ENCODE measurements around the gene PLPPR3. TPM values are rescaled to one million over a fixed set of nuclear protein-coding genes. Genes with fewer than 3 reads are reported as not detected.

Gene PLPPR3
- total RNA-seq, 1 experiment from 2014 or later: 0.81 TPM

GRCh38 chr19:845707-846521 is 24.2 kb upstream of the PLPPR3 start:
- no TSS peak for BruUV-seq (replicated peaks)
- H3F3A ChIP-seq (ENCODE audit: insufficient read depth, low read depth): peaks cover 22% of the 10 kb centered on the region; the same call in 1 of the 2 replicates
- POLR2A ChIA-PET (ENCODE audit: unreplicated experiment): no interaction called here

GRCh38 chr19:844546-844971 is 22.8 kb upstream of the PLPPR3 start:
- peak; percentile 55; the same call in 1 of the 2 replicates for TF ChIP-seq EZH2 (IDR thresholded peaks at IDR 0.05; ENCODE audit: low read depth)
- TF ChIP-seq CTCF (conservative IDR thresholded peaks at IDR 0.05): no peak
- H3K4me1 ChIP-seq (replicated peaks; ENCODE audit: insufficient read depth): no peaks in the 10 kb centered on the region; the same call in 1 of the 2 replicates
- no peak for DNase-seq
- H3K9me3 ChIP-seq (ENCODE audit: insufficient read depth, low read depth): no peaks in the 10 kb centered on the region
- no peak overlapping the region for H3K27ac ChIP-seq
- intact Hi-C loops (cut with micrococcal nuclease; ENCODE audit: unreplicated experiment): no loop called here
- CTCF ChIA-PET: interaction anchor here (0.6 kb wide), 1 partner anchor 20 kb away, joined by 8 read pairs; no protein-coding TSS in a partner anchor
- H3K27me3 ChIP-seq (ENCODE audit: insufficient read depth, low read depth): peaks cover 57% of the 10 kb centered on the region
- H4K20me1 ChIP-seq (ENCODE audit: insufficient read depth): no peaks in the 10 kb centered on the region
- no peak overlapping the region for H2AFZ ChIP-seq
- no peaks in the 10 kb centered on the region for H3K79me2 ChIP-seq (ENCODE audit: low read depth)
- peak overlapping the region; percentile 51 for H3K4me2 ChIP-seq
- no peaks in the 10 kb centered on the region for H3K36me3 ChIP-seq (ENCODE audit: low read depth)
- H3K4me3 ChIP-seq: no peak overlapping the region; the same call in 1 of the 2 replicates
- H3K9me2 ChIP-seq (ENCODE audit: insufficient read depth): no peaks in the 10 kb centered on the region
- POLR2A ChIA-PET (ENCODE audit: unreplicated experiment): no interaction called here
- peaks cover 10% of the 10 kb centered on the region; the same call in 1 of the 2 replicates for H3F3A ChIP-seq (ENCODE audit: insufficient read depth, low read depth)
- no TSS peak for BruUV-seq (replicated peaks)

More at GRCh38 chr19:845707-846521, 24.2 kb upstream of the PLPPR3 start:
- H3K9me3 ChIP-seq (ENCODE audit: insufficient read depth, low read depth): no peaks in the 10 kb centered on the region
- H2AFZ ChIP-seq: no peak overlapping the region
- H3K4me2 ChIP-seq: no peak overlapping the region
- H3K36me3 ChIP-seq (ENCODE audit: low read depth): no peaks in the 10 kb centered on the region
- no peaks in the 10 kb centered on the region for H3K79me2 ChIP-seq (ENCODE audit: low read depth)
- H3K27me3 ChIP-seq (ENCODE audit: insufficient read depth, low read depth): peaks cover 57% of the 10 kb centered on the region
- H3K9me2 ChIP-seq (ENCODE audit: insufficient read depth): no peaks in the 10 kb centered on the region
- intact Hi-C loops (cut with micrococcal nuclease; ENCODE audit: unreplicated experiment): no loop called here
- H3K4me1 ChIP-seq (replicated peaks; ENCODE audit: insufficient read depth): peaks cover 5% of the 10 kb centered on the region
- TF ChIP-seq CTCF (conservative IDR thresholded peaks at IDR 0.05) (no peak), EZH2 (IDR thresholded peaks at IDR 0.05; ENCODE audit: low read depth) (no peak)
- H4K20me1 ChIP-seq (ENCODE audit: insufficient read depth): no peaks in the 10 kb centered on the region; the same call in 1 of the 2 replicates
- CTCF ChIA-PET: no interaction called here
- no peak for DNase-seq
- H3K4me3 ChIP-seq: no peak overlapping the region
- H3K27ac ChIP-seq: no peak overlapping the region

DNA sequence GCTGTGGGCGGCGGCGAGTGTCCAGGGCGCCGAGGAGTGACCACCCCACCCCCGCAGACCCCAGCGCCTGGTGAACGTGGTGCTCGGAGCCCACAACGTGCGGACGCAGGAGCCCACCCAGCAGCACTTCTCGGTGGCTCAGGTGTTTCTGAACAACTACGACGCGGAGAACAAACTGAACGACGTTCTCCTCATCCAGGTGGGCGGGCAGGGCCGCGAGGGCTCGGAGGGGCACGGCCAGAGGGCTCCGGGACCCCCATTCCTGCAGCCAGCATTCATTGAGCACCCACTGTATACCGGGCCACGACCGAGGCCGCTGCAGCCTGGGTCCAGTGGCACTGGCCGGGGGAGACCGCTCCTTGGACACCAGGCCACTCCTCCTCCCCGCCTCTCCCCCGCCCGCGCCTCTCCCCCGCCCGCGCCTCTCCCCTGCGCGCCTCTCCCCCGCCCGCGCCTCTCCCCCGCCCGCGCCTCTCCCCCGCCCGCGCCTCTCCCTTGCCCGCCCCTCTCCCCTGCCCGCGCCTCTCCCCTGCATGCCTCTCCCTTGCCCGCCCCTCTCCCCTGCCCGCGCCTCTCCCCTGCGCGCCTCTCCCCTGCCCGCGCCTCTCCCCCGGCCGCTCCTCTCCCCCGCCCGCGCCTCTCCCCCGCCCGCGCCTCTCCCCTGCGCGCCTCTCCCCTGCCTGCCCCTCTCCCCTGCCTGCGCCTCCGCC is 22.2 kb upstream of the PLPPR3 start:
- Histone ChIP-seq H3K9me2 (ENCODE audit: insufficient read depth) (no peaks in the 10 kb centered on the region), H3K79me2 (ENCODE audit: low read depth) (no peaks in the 10 kb centered on the region), H3F3A (ENCODE audit: insufficient read depth, low read depth) (peaks cover 8% of the 10 kb centered on the region; the same call in 1 of the 2 replicates), H3K36me3 (ENCODE audit: low read depth) (no peaks in the 10 kb centered on the region), H3K4me2 (peak overlapping the region; percentile 82), H2AFZ (no peak overlapping the region), H3K9me3 (ENCODE audit: insufficient read depth, low read depth) (no peaks in the 10 kb centered on the region), H4K20me1 (ENCODE audit: insufficient read depth) (no peaks in the 10 kb centered on the region), H3K27ac (no peak overlapping the region), H3K27me3 (ENCODE audit: insufficient read depth, low read depth) (peaks cover 57% of the 10 kb centered on the region), H3K4me3 (peak overlapping the region; percentile 44), H3K4me1 (replicated peaks; ENCODE audit: insufficient read depth) (no peaks in the 10 kb centered on the region; the same call in 1 of the 2 replicates)
- no peak for DNase-seq
- TF ChIP-seq EZH2 (IDR thresholded peaks at IDR 0.05; ENCODE audit: low read depth) (no peak), CTCF (conservative IDR thresholded peaks at IDR 0.05) (no peak)
- POLR2A ChIA-PET (ENCODE audit: unreplicated experiment): no interaction called here
- intact Hi-C loops (cut with micrococcal nuclease; ENCODE audit: unreplicated experiment): no loop called here
- CTCF ChIA-PET: no interaction called here
- BruUV-seq (replicated peaks): no TSS peak
